COLO829 (cell line): Measurements from ENCODE around the gene ZNF783.

Experiments
- DNase-seq: peaks from one replicate; pipeline ENCODE4 v3.0.0; 2012; ENCODE audit warnings: low spot score

Gene ZNF783

DNA sequence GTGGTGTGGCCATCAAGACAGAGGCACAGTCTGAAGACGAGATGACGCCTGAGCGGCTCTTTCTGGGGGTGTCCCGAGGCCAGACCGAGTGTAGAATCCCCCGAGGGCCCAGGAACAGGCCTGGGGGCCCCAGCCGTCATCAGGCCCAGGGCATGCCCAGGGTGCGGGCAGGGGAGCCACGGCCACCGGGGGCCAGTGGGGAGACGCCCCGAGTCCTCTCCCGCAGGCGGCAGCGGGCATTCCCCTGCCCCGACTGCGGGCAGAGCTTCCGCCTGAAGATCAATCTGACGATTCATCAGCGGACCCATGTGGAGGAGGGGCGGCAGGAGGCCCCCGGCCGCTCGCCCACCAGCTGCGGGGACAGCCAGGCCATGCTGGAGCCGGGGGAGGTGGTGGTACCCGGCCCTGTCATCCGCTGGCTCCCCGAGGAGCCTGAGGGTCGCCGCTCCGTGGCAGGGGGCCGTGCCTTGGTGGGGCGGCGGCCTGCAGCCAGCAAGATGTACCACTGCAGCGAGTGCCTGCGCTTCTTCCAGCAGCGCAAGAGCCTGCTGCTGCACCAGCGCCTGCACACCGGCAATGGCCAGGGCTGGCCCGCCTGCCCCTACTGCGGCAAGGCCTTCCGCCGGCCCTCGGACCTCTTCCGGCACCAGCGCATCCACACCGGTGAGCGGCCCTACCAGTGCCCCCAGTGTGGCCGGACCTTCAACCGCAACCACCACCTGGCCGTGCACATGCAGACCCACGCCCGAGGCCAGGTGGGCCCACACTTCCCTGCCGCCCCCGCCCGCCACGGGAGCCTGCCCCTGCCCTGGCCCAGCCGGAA lies 19.7 kb downstream of the ZNF783 start:
- no peak for DNase-seq

DNA sequence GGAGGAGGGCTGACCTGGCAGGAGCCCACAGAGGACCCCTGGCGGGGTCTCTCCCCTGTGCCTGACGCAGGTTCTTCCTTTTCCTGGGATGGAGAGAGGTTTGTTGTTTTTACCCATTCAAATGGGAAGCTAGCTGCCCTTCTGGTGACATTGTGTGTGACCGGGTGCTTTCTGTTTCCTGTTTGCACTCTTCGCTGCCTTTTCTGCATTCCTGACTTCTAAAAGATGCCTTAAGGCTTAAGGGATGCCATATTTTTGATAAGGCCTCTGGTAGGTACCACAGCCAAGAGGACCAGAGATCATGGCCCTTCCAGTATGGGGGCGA lies 20.3 kb downstream of the ZNF783 start:
- DNase-seq, result no peak

DNA sequence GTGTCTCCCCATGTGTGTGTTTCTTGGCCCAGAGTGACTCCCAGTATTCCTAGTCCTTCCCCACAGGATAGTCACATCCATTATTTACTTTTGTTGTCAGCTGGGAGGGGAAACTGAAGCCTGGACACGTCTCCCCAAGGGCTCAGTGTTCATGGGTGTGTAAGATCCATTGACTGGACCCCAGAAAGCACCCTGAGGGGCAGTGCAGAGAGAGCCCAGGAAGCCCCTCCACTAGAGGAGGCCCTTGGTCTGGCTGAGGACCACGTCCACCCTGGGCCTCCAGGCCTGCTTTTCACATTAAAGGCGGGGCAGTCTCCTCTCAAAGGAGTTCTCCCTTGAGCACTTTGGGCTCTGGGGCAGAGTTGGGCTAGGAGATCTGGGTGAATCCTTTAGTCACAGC lies 21.3 kb downstream of the ZNF783 start:
- DNase-seq, result no peak

DNA sequence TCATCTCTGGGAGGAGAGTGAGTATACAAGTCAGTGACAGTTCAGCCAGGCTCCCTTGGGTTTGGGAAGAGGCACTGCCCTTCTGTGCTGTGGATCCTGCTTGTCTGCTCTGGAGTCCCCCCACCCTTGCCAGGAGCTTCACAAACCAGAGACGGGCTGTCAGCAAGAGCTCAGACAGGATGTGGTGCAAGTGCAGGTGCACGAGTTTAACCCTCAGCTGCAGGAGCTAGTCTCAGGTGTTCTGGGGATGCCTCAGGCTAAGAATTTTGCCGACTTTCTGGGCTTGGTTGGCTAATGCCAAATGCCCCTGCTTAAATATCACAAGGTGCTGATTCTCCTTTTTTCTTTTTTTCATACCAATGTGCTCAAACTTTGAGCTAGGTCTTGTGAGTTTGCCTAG lies 22.3 kb downstream of the ZNF783 start:
- no peak for DNase-seq

DNA sequence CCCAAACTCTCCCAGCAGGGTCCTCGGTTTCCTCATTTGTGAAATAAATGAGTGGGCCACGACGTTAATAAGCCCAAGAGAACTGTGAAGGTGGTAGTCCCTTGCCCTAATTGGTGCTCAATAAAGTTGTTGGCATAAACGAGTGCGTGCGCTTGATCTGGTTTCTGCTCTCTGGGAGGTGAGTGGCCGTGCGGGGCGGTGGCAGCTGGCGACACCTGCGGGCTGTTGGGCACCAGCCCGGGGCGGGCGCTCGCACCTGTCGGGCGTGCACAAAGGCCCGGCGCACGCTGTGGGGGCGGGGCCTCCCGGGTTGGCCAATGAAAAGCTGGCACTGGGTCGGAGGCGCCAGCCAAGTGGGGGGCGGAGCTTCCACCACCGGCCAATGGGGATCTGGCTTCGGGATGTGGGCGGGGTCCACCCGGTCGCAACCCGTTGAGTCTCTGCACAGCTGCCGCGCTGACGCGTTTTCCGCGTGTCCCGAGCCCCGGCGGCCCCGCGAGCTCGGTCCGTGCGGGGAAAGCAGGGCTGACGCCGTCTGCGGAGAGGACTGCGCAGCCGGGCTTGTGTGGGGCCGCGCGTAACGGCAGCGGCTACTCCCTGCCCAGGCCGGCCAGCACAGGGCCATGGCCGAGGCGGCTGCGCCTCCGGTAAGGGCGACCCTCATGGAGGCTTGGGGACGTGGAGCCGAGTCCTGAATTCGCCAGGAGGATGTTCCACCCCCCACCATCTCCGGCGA lies 23.0 kb downstream of the ZNF783 start:
- DNase-seq, result peak; percentile 94

DNA sequence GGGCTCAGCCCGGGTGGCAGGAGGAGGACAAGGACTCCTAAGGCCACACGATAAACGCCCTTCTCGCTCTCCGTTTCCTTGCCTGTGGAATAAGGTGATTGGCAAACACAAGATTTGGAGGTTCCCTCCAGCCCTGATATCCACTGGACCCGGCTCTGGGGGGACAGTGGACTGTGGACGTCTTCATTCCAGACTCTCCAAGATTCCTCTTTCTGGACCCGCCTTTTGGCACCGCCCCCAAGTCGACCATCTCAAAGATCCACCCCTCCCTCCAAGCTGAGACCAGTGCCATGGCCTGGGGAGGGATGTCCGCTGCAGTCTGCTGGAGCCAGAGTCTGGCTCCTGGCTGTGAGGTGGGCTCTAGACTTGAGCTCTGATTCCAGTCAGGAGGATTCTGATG lies 23.6 kb downstream of the ZNF783 start:
- no peak for DNase-seq

DNA sequence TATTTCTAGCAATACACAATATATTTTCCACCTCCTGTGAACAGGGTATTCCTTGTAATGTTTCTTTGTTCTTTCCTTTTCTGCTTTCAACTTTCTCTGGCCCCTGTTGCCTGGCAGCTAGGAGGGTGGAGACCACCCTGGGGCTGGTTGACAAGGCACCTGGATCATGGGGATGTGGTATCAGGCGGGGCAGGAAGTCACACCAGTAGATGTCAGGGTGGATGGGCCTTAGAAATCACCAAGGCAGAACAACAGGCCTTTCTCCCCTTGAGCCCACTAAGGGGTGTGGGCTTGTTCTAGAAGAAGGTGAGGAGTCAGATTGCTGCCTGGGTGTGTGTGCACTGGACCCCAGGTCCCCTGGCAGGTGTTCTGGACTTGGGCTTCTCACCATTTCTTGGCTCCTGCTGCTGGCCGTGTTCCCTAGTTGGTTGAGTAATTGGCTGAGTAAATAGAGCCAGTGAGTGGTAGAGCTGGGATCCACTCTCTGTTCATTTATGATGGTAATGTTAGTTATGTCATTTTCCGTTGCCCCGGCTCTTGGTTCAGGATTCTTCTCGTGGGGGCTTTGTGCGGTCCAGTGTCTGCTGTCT lies 24.9 kb downstream of the ZNF783 start:
- no peak for DNase-seq

DNA sequence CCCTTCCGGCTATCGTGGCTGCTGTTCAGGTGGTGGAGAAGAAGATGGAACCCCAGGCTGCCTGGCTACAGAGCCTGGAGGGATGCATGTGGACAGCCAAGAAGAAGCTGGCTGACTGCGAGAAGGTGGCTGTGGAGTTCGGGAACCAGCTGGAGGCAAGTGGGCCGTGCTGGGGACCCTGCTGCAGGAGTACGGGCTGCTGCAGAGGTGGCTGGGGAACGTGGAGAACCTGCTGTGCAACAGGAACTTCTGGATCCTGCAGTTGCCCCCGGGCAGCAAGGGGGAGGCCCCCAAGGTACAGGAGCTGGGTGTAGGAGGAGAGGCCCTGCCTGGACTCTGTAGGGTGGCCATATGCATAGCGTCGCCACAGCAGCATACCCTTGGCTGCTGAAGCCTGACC lies 25.6 kb downstream of the ZNF783 start:
- DNase-seq, result no peak

DNA sequence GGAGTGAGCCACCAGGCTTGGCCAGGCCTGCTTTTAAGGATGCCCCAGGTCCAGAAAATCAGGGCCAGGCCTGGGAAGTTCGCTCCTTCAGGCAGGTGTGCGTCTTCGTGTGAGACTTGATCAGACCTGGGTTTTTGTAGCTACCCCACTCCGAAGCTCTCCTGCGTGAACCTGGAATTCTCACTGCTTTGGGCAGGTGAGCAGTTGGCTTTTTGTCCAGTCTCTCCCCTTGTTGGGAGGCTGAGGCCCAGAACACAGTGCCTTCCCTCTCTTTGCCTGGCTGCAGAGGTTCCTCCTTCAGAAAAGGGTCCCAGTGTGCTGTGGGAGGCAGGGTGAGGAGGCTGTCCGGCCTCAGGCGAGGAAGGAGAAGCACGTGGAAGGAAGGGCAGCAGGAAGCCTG lies 27.3 kb downstream of the ZNF783 start:
- no peak for DNase-seq

DNA sequence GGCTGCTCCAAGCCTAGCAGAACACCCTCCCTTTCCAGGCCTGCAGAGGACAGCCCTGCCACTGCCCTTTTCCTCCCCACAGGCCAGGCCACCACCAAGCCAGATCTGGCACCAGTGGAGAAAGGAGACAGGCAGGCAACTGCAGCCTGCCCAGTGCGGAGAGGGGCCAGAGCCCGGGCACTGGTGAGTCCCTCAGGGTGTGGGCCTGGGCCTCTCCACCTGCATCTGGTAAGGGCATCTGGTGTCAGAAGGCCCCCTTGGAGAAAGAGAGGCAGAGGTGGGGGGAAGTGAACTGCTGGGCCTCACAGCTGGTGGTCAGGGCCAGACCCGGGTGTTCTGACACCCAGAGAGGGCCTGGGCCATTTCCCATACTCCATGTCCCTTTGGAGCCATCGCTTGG lies 27.9 kb downstream of the ZNF783 start:
- no peak for DNase-seq

DNA sequence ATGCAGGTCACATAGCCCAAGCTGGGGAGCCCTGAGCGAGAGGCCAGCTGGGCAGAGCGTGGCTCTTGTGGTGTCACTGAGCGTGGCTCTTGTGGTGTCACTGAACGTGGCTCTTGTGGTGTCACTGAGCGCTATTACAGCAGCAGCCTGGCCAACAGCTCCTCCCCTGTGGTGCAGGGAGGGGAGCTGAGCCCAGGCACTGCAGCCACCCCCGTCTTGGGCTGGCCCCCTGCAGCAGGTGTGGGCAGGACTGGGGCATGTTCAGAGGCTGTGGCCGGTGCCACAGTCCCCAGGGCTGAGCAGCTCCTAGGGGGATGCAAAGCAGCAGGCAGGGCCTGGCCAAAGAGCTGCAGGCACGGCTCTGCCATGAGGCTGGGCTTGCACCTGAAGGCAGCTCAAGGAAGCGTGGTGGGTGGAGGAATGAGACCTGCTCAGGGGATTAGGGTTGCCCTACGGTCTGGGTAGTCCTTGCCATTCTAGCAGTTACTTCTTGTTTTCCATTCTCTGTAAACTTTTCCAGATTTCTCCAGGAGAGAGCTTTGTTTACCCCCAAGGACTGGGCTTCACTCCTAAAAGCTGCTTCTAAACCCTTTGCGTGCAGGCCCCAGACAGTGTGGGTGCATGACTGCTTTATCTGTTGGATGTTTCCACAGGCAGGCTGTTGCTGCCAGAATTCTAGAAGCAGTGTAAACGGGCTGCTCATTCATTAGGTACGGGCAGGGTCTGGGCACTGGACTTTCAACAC lies 29.2 kb downstream of the ZNF783 start:
- no peak for DNase-seq

DNA sequence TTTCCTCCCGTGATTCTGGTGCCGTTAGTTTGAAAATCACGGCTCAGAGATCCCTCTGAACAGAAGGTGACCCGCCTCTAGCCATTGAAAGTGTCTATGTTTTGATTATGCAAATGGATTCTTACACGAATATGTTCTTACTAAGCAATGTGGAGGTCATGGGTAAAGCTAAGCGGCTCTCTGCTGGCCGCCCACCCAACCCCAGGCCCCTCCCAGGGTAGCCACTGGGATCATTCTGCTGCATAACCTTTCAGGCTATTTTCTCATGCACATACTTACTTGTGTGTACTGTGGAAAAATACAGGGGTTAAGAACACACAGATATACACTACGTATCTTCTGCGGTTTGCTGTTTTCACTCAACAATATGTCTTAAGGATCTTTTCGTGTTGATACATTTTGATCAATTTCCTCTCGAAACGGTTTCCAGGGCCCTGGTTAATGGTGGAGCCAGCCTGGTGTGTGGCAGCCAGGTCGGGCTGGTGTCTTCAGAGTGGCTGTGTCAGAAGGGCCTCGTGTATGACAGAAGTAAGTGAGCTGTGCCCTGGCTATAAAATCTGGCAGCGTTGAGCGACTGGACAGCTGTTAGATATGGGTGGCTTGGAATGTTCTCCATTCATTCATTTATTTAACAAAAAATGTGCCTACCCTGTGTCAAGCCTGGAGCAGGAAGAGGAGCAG lies 29.9 kb downstream of the ZNF783 start:
- no peak for DNase-seq

DNA sequence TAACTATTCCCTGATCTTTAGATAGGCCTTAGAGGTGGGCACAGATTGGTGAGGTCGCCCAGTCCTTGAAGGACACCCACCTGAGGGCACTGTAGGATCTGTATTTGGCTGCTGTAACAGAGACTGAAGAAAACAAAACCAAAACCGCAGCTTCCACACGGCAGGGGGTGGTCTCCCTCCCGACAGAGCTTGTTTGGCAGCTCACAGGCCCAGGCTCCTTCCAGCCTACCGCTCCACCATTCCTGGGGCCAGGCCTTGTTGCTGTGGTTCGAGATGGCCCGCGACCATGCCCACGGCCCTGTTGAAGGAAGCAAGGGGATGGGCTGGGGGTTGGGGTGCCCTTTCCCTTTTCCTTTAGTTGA lies 30.4 kb downstream of the ZNF783 start:
- DNase-seq, result no peak

DNA sequence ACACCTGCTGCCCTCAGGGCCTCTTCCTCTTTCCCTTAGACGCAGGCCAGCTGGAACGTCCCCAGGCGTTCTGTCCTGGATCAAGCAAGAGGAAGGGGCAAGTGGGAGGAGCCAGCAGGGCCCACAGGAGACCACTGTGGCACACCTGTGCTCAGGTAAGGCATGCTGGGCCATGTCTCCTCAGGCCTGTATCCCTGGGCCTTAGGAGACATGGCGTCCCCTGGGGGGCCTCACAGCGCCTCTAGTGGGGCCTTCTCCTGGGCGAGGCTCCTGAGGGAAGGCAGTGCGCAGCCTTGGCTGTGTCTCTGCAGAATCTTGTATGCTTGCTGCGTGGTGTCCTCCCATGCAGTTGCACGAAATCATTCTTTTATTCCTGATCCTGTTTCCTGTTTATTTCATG lies 31.3 kb downstream of the ZNF783 start:
- DNase-seq, result no peak

DNA sequence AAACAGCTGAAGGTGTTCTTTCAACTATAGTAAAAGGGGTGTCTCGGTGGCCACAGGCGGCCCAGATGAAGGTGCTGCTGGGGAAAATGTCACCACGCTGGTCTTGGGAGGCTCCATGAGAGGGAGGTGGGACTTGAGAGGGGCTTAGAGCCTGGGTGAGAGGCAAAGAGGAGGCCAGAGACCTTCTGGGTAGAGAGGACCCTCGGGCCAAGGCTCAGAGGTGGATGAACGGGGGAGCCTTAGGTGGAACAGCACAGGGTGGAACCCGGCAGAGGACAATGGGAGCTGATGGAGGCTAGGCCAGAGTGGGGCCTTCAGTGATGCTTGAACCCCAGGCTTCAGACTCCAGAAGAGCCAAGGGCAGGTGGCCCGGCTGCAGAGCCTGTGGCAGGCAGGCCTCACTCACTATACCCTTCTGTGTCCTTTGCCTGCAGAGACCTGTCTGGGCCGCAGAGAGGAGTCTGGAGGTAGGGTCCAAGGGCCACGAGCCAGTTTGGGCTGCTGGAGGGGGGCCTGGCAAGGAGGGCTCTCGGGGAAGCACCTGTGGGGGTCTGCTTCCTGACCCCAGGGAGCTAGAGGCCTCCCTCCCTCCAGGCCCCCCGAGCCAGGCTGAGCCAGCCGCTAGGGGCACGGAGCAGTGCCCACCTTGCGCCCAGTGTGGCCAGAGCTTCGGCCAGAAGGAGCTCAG lies 32.1 kb downstream of the ZNF783 start:
- DNase-seq, result no peak

DNA sequence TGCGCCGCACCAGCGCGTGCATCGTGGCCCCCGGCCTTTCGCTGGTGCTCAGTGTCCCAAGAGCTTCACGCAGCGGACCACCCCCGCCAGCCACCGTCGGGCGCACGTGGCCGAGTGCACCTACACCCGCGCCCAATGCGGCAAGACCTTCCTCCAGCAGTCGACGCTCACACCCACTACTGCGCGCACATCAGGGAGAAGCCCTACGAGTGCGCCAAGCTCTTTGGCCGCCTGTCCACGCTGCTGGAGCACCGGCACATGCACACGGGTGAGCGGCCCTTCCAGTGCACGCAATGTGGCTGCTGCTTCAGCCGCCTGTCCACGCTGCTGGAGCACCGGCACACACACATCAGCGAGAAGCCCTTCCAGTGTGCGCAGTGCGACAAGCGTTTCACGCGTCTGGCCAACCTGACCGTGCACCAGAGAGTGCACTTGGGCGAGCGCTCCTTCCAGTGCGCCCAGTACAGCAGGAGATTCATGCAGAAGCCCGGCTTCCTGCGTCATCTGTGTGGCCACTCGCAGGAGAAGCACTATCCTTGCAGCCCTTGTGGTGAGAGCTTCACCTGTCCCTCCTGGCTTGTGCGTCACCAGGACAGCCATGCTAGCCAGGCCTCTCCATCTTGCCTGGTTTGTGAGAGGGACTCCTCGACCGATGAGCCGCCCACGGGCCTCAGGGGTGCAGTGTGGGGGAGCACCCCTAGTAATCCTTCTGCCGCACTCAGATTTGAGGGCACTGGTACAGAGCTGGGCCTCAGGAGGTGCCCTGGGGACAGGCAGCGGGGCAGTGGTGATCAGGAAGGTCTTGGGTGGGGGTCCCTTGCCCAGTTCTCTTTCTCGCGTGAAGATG lies 32.9 kb downstream of the ZNF783 start:
- DNase-seq, result no peak

DNA sequence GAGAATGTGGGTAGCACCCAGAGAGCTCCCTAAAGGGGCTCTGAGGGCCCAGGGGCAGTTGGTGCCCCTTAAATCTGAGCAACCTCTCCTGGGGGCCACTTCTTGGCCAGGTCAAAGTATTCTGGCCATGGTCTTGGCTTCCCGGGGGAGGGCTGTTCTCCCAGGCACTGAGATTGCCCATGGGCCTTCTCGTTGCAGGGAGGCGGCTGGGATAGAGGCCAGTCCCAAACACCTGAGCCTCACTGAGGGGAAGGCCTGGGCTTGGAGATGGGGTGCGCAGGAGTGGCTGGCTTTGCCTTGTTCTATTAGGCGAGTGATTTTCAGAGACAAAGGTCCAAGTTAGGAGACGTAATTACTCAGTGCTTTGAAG lies 33.5 kb downstream of the ZNF783 start:
- DNase-seq, result no peak

DNA sequence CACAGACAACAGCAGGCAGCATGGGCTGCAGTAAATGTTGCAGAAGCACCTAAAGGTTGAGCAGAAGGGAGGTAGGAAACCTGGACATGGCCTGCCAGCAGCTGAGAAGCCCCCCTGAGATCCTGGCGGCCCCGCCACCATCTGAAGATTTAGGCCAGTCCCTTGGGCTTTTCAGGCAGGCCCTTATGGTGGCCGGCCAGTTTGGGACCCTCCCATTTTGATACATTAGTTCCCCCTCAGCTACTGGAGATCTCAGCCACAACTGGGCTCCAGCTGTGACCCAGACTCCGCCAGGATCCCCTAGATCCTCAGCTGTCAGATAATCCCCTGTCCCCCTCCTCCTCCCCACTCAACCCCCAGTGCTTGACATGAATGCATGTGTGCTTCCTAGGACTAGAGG lies 34.4 kb downstream of the ZNF783 start:
- no peak for DNase-seq

DNA sequence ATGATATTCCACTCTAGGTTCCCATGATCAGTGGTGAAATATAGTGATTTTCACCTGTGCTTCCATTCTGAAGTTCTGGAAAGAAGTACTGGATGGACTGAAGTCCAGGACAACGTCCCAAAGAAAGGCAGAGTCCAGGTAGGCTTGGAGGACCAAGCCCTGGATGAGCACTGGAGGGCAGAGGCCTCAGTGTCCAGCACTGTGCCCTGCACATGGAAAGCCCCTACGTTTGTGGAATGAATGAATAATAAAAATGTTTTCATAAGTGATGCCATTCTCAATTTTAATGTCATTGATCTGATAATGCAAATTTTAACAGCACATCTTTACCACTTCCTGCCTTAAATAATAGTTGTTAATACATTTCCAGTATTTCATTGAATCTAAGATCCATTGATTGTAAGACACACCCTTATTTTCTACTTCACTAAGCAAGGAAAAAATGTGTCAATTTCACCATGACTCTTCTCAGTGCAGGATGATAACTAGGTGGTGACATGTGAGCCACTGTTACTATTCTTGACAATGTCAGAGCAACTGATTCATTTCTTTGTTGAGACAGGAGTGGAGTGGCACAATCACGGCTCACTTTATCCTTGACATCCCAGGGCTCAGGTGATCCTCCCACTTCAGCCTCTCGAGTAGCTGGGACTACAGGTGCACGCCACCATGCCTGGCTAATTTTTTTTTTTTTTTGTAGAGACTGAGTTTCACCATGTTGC lies 35.2 kb downstream of the ZNF783 start:
- no peak for DNase-seq

DNA sequence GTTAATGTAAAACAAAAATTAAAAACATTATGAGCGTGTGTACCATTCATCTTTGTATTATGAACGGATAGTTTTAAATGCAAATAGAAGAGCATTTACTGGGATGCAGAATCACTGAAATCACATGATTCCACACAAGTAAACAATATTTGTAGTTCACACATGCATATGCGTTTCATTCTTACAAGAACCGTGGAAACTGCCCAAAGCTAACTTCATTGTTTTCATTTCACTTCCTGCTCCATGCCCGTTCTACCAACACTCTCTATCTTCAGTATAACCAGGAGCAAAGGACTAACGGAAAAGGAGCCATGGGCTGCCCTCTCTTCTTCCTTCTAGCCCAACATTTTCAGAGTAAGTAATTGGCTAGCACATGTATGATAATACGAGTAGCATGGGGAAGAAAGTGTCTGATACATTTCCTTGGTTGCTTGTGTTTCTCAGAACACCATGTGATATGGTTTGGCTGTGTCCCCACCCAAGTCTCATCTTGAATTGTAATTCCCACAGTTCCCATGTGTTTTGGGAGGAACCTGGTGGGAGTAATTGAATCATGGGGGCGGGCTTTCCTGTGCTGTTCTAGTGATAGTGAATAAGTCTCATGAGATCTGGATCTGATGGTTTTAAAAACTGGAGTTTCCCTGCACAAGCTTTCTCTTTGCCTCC lies 38.8 kb downstream of the ZNF783 start:
- DNase-seq, result no peak
